A549 (cell line): ENCODE measurements around the gene CAPN13. TPM values are rescaled to one million over a fixed set of nuclear protein-coding genes. Genes with fewer than 3 reads are reported as not detected.
A peak's percentile ranks its signal among the peaks of the same experiment; 100 is the strongest.

Source experiments
- ATAC-seq, 2 experiments: fragments of 200-7000 bp in 1 of 2; fragments of >200 bp in 1 of 2; cut with Nextera tagmentation in 1 of 2; cut with Tn5 transposase in 1 of 2; 3 replicates each; pipeline versions ENCODE4 v1.8.0 to v1.9.1; 2018 to 2020; ENCODE audit warnings: mild to moderate bottlenecking in 1 of 2, moderate library complexity in 1 of 2
- CTCF ChIA-PET: fragments of 300-600 bp; sonication (Branson Sonifier 250); formaldehyde crosslinking; extraction: SDS; loops from one replicate; lab custom pipeline; 2021; ENCODE audit warnings: antibody characterized with exemption, inconsistent platforms; lab: Yijun Ruan, JAX
- POLR2A ChIA-PET: fragments of 350-600 bp; formaldehyde crosslinking; extraction: SDS; loops from one replicate; lab custom pipeline; 2021; ENCODE audit warnings: antibody characterized with exemption, inconsistent platforms; lab: Yijun Ruan, JAX
- DNase-seq, 2 experiments: peaks; one replicate each; pipeline versions ENCODE4 v3.0.0 to v3.0.0-alpha.2; 2011 to 2016; ENCODE audit warnings: low read depth in 1 of 2, low spot score in 1 of 2
- FAIRE-seq: peaks from 2 replicates; lab custom pipeline; 2011; peaks lifted over from hg19 to GRCh38; lab: Jason Lieb, UNC
- H3K27ac ChIP-seq, 2 experiments: fragments of >200 bp; sonication (Bioruptor Twin); formaldehyde crosslinking; 3 replicates each; pipeline ENCODE4 v1.5.1; 2016 to 2017
- H3K4me1 ChIP-seq: fragments of >200 bp; sonication (Bioruptor Twin); formaldehyde crosslinking; 3 replicates; pipeline ENCODE4 v1.6.1; 2016
- H3K4me2 ChIP-seq: fragments of >200 bp; sonication (Bioruptor Twin); formaldehyde crosslinking; 3 replicates; pipeline ENCODE4 v1.6.1; 2016
- H3K4me3 ChIP-seq: fragments of >200 bp; sonication (Bioruptor Twin); formaldehyde crosslinking; 3 replicates; pipeline ENCODE4 v1.5.1; 2016
- H3K9me3 ChIP-seq: fragments of >200 bp; sonication (Bioruptor Twin); formaldehyde crosslinking; 3 replicates; pipeline ENCODE4 v1.6.1; 2016
- CBX8 ChIP-seq: fragments of 200-600 bp; sonication (generic); IDR thresholded peaks from 2 replicates; pipeline ENCODE4 v1.6.1; 2016
- EHMT2 ChIP-seq: fragments of 200-600 bp; sonication (generic); IDR thresholded peaks from 2 replicates; pipeline ENCODE4 v1.6.1; 2016; ENCODE audit warnings: antibody characterized with exemption, low read depth, mild to moderate bottlenecking, moderate library complexity
- ELK1 ChIP-seq: fragments of 150-350 bp; IDR thresholded peaks from 2 replicates; pipeline ENCODE4 v1.6.1; 2014; ENCODE audit warnings: low read depth, mild to moderate bottlenecking, low read length
- EP300 ChIP-seq, 2 experiments: fragments of >200 bp; sonication (Bioruptor Twin); formaldehyde crosslinking; IDR thresholded peaks; 2 replicates in 1 of 2; 3 replicates in 1 of 2; pipeline ENCODE4 v1.6.1; 2016 to 2017
- GATA3 ChIP-seq: IDR thresholded peaks from 2 replicates; pipeline ENCODE4 v1.6.1; 2012; ENCODE audit warnings: borderline replicate concordance
- KDM1A ChIP-seq: fragments of 200-600 bp; sonication (generic); IDR thresholded peaks from 2 replicates; pipeline ENCODE4 v1.6.1; 2016; ENCODE audit warnings: low read depth, mild to moderate bottlenecking
- MAZ ChIP-seq: fragments of 150-350 bp; IDR thresholded peaks from 2 replicates; pipeline ENCODE4 v1.6.1; 2014; ENCODE audit warnings: antibody characterized with exemption, low read depth, low read length, borderline replicate concordance
- PHF8 ChIP-seq: fragments of 200-600 bp; sonication (generic); IDR thresholded peaks from 2 replicates; pipeline ENCODE4 v1.6.1; 2016; ENCODE audit warnings: low read depth, mild to moderate bottlenecking, antibody characterized with exemption, moderate library complexity, borderline replicate concordance
- POLR2A ChIP-seq: IDR thresholded peaks from 2 replicates; pipeline ENCODE4 v1.6.1; 2012; ENCODE audit warnings: mild to moderate bottlenecking, low read length
- POLR2AphosphoS2 ChIP-seq: conservative IDR thresholded peaks from 2 replicates; pipeline ENCODE4 v1.6.1; 2012; ENCODE audit warnings: low read length, improper control_type of control experiment, inconsistent platforms
- RARB ChIP-seq: fragments of 250-450 bp; sonication (Bioruptor Pico); IDR thresholded peaks from 2 replicates; pipeline ENCODE4 v1.8.0; 2021; ENCODE audit warnings: mild to moderate bottlenecking, moderate library complexity
- RNF2 ChIP-seq: fragments of 200-600 bp; sonication (generic); IDR thresholded peaks from 2 replicates; pipeline ENCODE4 v1.6.1; 2016; ENCODE audit warnings: low read depth, mild to moderate bottlenecking, antibody characterized with exemption, moderate library complexity, borderline replicate concordance
- SMC3 ChIP-seq: fragments of >200 bp; sonication (Bioruptor Twin); formaldehyde crosslinking; IDR thresholded peaks from 3 replicates; pipeline ENCODE4 v1.6.1; 2018; ENCODE audit warnings: inconsistent platforms
- TFCP2L1 ChIP-seq: fragments of 250-450 bp; sonication (Bioruptor Pico); IDR thresholded peaks from 2 replicates; pipeline ENCODE4 v1.5.0; 2021; ENCODE audit warnings: mild to moderate bottlenecking
- TP53 ChIP-seq: fragments of 250-450 bp; sonication (Bioruptor Pico); IDR thresholded peaks from 2 replicates; pipeline ENCODE4 v1.5.0; 2021; ENCODE audit warnings: mild to moderate bottlenecking, moderate library complexity
- ZNF302 ChIP-seq: fragments of 250-450 bp; sonication (Bioruptor Pico); IDR thresholded peaks from 2 replicates; pipeline ENCODE4 v1.9.0; 2021; ENCODE audit warnings: inconsistent platforms, mild to moderate bottlenecking, moderate library complexity
- ZSCAN20 ChIP-seq: fragments of 250-450 bp; sonication (Bioruptor Pico); IDR thresholded peaks from 2 replicates; pipeline ENCODE4 v1.8.0; 2022; ENCODE audit warnings: mild to moderate bottlenecking, moderate library complexity
- WGBS: methylation state at CpG from one replicate; pipeline ENCODE4 v1.1.6; 2017; ENCODE audit errors: missing lambda C conversion rate; 5-methylcytosine and 5-hydroxymethylcytosine counted together
- polyA plus RNA-seq, 4 experiments: library from polyadenylated mRNA; depleted of rRNA in 3 of 4; stranded (reverse); fragments of >200 nt; fragmentation: RNase III in 1 of 4; extraction: RNeasy Plus Mini Kit Qiagen cat#74134 plus additional on column Dnase treatment in 1 of 4; gene quantifications; 2 replicates in 3 of 4; 3 replicates in 1 of 4; pipeline ENCODE4 v1.2.3, GENCODE V29; 2011 to 2017
- TF ChIP-seq, protein P1 (sequence below): fragments of 250-450 bp; sonication (Bioruptor Pico); IDR thresholded peaks from 2 replicates; pipeline ENCODE4 v1.5.0; 2020; ENCODE audit warnings: low read depth, mild to moderate bottlenecking, moderate library complexity
- TF ChIP-seq, protein P2 (sequence below): fragments of 200-600 bp; sonication (generic); IDR thresholded peaks from 2 replicates; pipeline ENCODE4 v1.6.1; 2016; ENCODE audit warnings: antibody characterized with exemption, mild to moderate bottlenecking, moderate library complexity

The CAPN13 gene
- polyA plus RNA-seq, 2 of the 4 experiments (the other 2 are of a cell fraction), result 0.08 to 0.18 TPM

GRCh38 chr2:30777661-30778505 is 29.4 kb downstream of the CAPN13 start:
- 43% methylated on average over 12 of the region's 12 CpGs for WGBS
- no peak for FAIRE-seq
- ChIA-PET CTCF (interaction anchor here (1.0 to 1.4 kb wide), 2 partner anchors 8 to 11 kb away, joined by 3 to 4 read pairs; no protein-coding TSS in a partner anchor), POLR2A (no interaction called here)
- Histone ChIP-seq H3K9me3 (no peaks in the 10 kb centered on the region), H3K4me2 (no peak overlapping the region)
- TF ChIP-seq TP53 (CRISPR knock-in tag) (no peak), KDM1A (no peak)
- TF ChIP-seq, all 56 proteins: peak for 0
- no peak for DNase-seq
- H3K27ac ChIP-seq, result no peak overlapping the region
- ATAC-seq, result peak in 1 of 2 experiments; percentile 33; a peak in 1 of 6 replicates
- no peak overlapping the region for H3K4me3 ChIP-seq
- H3K4me1 ChIP-seq, result no peaks in the 10 kb centered on the region

DNA sequence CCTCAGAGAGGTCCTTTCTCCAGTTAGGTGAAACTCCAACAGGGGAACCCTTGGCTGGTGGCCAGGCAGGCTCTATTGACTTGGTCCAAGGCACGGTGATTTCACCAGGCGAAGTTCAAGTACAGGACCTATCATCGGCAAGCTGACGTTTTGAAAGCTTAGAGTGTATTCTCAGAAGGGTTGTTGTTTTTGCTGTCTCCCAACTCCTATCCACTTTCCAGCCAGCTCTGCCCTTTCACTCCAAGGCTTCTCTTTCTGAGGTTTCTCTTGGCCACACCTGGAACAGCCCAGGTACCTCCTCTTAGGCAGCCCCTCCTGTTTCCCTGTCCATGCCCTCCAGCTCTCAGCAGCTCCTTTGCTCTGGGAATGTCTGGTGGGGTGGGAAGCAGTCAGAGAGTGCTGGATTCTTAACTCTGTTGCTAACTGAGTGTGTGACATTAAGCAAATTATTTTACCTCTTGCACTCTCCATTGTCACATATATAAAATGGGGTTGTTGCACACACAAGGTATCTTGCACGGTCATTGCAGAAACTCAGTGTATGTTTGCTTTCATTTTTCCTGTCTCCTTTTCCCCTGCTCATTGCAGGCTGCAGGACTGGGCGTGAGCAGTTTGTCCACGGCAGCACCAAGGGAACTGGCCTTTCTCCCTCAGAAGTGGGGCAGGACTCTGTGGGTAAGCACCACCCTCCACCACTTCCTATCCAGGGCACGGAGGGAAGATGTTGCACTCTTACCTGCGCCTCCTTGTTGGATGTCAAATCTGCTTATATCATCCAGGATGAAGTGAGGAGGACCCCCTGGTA is 30.2 kb downstream of the CAPN13 start:
- no peaks in the 10 kb centered on the region for H3K9me3 ChIP-seq
- peak in 1 of 2 experiments; percentile 51; a peak in 3 of 6 replicates for ATAC-seq
- ChIA-PET POLR2A (no interaction called here), CTCF (interaction anchor here (0.5 to 1.4 kb wide), 3 partner anchors 9 to 393 kb away, joined by 3 to 4 read pairs (median 3); no protein-coding TSS in a partner anchor)
- TF ChIP-seq EHMT2, result no peak
- no peak for TF ChIP-seq POLR2AphosphoS2
- no peak for TF ChIP-seq SMC3
- TF ChIP-seq EP300 (IDR thresholded peaks at IDR 0.05), result no peak
- no peak for TF ChIP-seq ZNF302 (CRISPR knock-in tag)
- TF ChIP-seq TFCP2L1 (CRISPR knock-in tag), result no peak
- no peak for TF ChIP-seq CBX8
- TF ChIP-seq GATA3, result no peak
- TF ChIP-seq MAZ, result no peak
- TF ChIP-seq PHF8, result no peak
- TF ChIP-seq POLR2A, result no peak
- no peak for TF ChIP-seq RARB
- no peak for TF ChIP-seq ZSCAN20 (CRISPR knock-in tag)
- TF ChIP-seq, protein P1, sequence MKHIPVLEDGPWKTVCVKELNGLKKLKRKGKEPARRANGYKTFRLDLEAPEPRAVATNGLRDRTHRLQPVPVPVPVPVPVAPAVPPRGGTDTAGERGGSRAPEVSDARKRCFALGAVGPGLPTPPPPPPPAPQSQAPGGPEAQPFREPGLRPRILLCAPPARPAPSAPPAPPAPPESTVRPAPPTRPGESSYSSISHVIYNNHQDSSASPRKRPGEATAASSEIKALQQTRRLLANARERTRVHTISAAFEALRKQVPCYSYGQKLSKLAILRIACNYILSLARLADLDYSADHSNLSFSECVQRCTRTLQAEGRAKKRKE (CRISPR knock-in tag), result no peak
- TF ChIP-seq, protein P2, sequence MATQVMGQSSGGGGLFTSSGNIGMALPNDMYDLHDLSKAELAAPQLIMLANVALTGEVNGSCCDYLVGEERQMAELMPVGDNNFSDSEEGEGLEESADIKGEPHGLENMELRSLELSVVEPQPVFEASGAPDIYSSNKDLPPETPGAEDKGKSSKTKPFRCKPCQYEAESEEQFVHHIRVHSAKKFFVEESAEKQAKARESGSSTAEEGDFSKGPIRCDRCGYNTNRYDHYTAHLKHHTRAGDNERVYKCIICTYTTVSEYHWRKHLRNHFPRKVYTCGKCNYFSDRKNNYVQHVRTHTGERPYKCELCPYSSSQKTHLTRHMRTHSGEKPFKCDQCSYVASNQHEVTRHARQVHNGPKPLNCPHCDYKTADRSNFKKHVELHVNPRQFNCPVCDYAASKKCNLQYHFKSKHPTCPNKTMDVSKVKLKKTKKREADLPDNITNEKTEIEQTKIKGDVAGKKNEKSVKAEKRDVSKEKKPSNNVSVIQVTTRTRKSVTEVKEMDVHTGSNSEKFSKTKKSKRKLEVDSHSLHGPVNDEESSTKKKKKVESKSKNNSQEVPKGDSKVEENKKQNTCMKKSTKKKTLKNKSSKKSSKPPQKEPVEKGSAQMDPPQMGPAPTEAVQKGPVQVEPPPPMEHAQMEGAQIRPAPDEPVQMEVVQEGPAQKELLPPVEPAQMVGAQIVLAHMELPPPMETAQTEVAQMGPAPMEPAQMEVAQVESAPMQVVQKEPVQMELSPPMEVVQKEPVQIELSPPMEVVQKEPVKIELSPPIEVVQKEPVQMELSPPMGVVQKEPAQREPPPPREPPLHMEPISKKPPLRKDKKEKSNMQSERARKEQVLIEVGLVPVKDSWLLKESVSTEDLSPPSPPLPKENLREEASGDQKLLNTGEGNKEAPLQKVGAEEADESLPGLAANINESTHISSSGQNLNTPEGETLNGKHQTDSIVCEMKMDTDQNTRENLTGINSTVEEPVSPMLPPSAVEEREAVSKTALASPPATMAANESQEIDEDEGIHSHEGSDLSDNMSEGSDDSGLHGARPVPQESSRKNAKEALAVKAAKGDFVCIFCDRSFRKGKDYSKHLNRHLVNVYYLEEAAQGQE, result no peak
- TF ChIP-seq RNF2, result no peak
- TF ChIP-seq ELK1, result no peak
- no peak for FAIRE-seq
- no peak overlapping the region for H3K4me2 ChIP-seq
- H3K4me1 ChIP-seq, result no peaks in the 10 kb centered on the region
- no peak for DNase-seq
- WGBS, result 47% methylated on average over 9 of the region's 9 CpGs
- no peak overlapping the region for H3K27ac ChIP-seq
- no peak overlapping the region for H3K4me3 ChIP-seq
